K562 (cell line): ENCODE measurements around the gene GLIS1. TPM values are rescaled to one million over a fixed set of nuclear protein-coding genes. Genes with fewer than 3 reads are reported as not detected.

Source experiments
- ZNF589 ChIP-seq: fragments of 200-800 bp; sonication (Bioruptor generic); IDR thresholded peaks from 2 replicates; pipeline ENCODE4 v1.6.1; 2016; ENCODE audit warnings: low read depth, missing genetic modification characterization, missing compliant biosample characterization
- polyA plus RNA-seq, 8 experiments: library from polyadenylated mRNA; depleted of rRNA in 4 of 8; stranded (reverse) in 5 of 8; unstranded in 3 of 8; fragments of >200 nt; fragmentation: Nextera tagmentation in 2 of 8; fragmentation: Illumina TruSeq in 1 of 8; extraction: Ambion mirVana in 2 of 8; extraction: Trizol in 1 of 8; gene quantifications; 2 replicates each; pipeline versions ENCODE4 v1.2.1 to v1.2.3, GENCODE V29; 2011 to 2014; ENCODE audit warnings: inconsistent platforms in 1 of 8, missing spikeins in 1 of 8
- total RNA-seq, 7 experiments: library from RNA; depleted of rRNA in 6 of 7; stranded (reverse); fragments of >200 nt in 6 of 7; fragmentation: Illumina TruSeq in 2 of 7; extraction: Trizol in 2 of 7; gene quantifications; 2 replicates each; pipeline versions ENCODE4 v1.2.1 to v1.2.3, GENCODE V29; 2011 to 2021; ENCODE audit warnings: low replicate concordance in 1 of 7
- TF ChIP-seq, protein P1 (sequence below), 2 experiments: fragments of 450-650 bp; IDR thresholded peaks; 2 replicates each; pipeline ENCODE4 v1.6.1; 2016; ENCODE audit warnings: mild to moderate bottlenecking in 2 of 2, borderline replicate concordance in 1 of 2, low read depth in 1 of 2, moderate library complexity in 1 of 2
- TF ChIP-seq, protein P2 (sequence below): fragments of 250-450 bp; sonication (Bioruptor Pico); IDR thresholded peaks from 2 replicates; pipeline ENCODE4 v1.6.1; 2021; ENCODE audit warnings: mild to moderate bottlenecking

GLIS1 gene
- total and polyA plus RNA-seq, 9 of the 15 experiments (the other 6 are each of a cell fraction or from before 2014, with no cell fraction given), result not detected

DNA sequence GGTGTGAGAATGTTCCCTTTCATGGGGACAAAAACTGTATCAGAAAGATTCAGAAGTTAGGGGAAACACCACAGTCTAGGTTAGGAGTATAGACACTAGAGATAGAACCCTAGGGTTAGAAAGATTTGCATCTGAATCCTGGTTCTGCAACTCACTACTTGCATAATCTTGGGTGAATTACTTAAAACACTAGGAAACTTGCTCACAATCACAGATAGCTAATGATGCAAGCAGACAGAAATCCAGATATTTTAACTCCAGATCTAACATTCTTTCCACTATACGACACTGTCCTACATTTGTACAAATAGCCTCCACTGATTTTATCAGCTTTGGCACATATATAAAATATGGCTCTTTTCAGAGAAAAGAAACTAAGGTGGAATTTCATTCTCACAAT is 30.8 kb upstream of the GLIS1 start (continued):
- TF ChIP-seq, protein P1, sequence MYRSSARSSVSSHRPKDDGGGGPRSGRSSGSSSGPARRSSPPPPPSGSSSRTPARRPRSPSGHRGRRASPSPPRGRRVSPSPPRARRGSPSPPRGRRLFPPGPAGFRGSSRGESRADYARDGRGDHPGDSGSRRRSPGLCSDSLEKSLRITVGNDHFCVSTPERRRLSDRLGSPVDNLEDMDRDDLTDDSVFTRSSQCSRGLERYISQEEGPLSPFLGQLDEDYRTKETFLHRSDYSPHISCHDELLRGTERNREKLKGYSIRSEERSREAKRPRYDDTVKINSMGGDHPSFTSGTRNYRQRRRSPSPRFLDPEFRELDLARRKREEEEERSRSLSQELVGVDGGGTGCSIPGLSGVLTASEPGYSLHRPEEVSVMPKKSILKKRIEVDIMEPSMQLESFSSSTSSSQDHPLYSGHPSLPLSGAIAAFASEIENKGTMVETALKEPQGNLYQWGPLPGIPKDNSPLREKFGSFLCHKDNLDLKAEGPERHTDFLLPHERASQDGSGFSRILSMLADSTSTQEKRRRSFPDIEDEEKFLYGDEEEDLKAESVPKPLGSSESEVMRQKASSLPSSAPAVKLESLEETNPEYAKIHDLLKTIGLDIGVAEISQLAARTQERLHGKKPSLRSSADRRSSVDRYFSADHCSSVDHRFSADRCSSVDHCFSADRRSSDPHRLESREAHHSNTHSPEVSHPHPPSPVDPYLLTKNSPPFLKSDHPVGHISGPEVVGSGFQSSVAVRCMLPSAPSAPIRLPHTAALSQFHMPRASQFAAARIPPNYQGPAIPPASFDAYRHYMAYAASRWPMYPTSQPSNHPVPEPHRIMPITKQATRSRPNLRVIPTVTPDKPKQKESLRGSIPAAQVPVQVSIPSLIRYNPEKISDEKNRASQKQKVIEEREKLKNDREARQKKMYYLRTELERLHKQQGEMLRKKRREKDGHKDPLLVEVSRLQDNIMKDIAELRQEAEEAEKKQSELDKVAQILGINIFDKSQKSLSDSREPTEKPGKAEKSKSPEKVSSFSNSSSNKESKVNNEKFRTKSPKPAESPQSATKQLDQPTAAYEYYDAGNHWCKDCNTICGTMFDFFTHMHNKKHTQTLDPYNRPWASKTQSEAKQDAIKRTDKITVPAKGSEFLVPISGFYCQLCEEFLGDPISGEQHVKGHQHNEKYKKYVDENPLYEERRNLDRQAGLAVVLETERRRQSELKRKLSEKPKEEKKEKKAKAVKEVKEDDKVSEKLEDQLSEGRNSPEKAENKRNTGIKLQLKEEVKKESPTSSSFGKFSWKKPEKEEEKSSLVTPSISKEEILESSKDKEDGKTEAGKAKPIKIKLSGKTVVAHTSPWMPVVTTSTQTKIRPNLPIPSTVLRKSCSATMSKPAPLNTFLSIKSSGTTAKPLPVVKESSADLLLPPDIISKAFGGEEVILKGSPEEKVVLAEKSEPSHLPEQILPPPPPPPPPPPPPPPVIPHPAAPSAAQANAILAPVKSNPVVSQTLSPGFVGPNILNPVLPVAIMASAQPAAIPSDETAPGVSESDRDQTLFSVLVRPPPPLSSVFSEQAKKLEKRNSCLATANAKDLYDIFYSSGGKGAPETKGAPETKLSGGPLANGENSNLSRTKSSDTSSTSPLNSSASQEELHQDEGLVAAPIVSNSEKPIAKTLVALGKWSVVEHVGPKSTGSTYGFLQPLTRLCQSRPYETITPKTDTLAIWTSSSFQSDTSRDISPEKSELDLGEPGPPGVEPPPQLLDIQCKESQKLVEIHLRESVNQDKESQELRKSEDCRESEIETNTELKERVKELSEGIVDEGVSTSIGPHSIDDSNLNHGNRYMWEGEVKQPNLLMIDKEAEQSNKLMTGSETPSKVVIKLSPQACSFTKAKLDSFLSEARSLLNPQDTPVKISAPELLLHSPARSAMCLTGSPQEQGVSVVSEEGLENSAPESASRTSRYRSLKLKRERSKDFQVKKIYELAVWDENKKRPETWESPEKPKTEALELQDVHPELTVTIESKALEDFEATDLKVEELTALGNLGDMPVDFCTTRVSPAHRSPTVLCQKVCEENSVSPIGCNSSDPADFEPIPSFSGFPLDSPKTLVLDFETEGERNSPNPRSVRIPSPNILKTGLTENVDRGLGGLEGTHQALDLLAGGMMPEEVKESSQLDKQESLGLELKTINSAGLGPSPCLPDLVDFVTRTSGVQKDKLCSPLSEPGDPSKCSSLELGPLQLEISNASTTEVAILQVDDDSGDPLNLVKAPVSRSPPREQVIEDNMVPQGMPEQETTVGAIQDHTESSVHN (IDR thresholded peaks at IDR 0.05; ENCODE audit: borderline replicate concordance in 1 of 2, low read depth in 1 of 2), result peak in 1 of 2 experiments; percentile 59; a peak in 1 of 4 replicates
- peak; percentile 81; the same call in 1 of the 2 replicates for TF ChIP-seq ZNF589 (CRISPR knock-in tag)
- TF ChIP-seq, protein P2, sequence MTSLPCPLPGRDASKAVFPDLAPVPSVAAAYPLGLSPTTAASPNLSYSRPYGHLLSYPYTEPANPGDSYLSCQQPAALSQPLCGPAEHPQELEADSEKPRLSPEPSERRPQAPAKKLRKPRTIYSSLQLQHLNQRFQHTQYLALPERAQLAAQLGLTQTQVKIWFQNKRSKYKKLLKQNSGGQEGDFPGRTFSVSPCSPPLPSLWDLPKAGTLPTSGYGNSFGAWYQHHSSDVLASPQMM, result no peak
- TF ChIP-seq, all 486 proteins: peak for 12
